ENCODE data around the gene RFX1.

RFX1 gene

GRCh38 chr19:13996928-13997630, 9.0 kb downstream of the RFX1 start:
- DNase-seq (ENCODE audit: low read depth in 1 of 2, low spot score in 1 of 2), result no peak

GRCh38 chr19:13995878-13996765, 10.0 kb downstream of the RFX1 start:
- DNase-seq (ENCODE audit: low read depth in 1 of 2, low spot score in 1 of 2), result no peak

GRCh38 chr19:13995017-13995728, 10.9 kb downstream of the RFX1 start:
- DNase-seq (ENCODE audit: low read depth in 1 of 2, low spot score in 1 of 2), result no peak

- DNase-seq (ENCODE audit: low read depth in 1 of 2, low spot score in 1 of 2), result no peak
Measured at GRCh38 chr19:13993590-13994300, 12.4 kb downstream of the RFX1 start.

GRCh38 chr19:13992025-13992424, 14.1 kb downstream of the RFX1 start:
- no peak for DNase-seq (ENCODE audit: low read depth in 1 of 2, low spot score in 1 of 2)

- DNase-seq (ENCODE audit: low read depth in 1 of 2, low spot score in 1 of 2), result no peak
Measured at GRCh38 chr19:13990085-13990484, 16.0 kb downstream of the RFX1 start.

- no peak for DNase-seq (ENCODE audit: low read depth in 1 of 2, low spot score in 1 of 2)
Measured at GRCh38 chr19:13989487-13989886, 16.6 kb downstream of the RFX1 start.

GRCh38 chr19:13987101-13987890, 18.8 kb downstream of the RFX1 start:
- no peak for DNase-seq (ENCODE audit: low read depth in 1 of 2, low spot score in 1 of 2)

- DNase-seq (ENCODE audit: low read depth in 1 of 2, low spot score in 1 of 2), result peak; percentile 96 to 97
Measured at GRCh38 chr19:13986348-13986904, 19.7 kb downstream of the RFX1 start.

GRCh38 chr19:13985771-13986347, 20.3 kb downstream of the RFX1 start:
- DNase-seq (ENCODE audit: low read depth in 1 of 2, low spot score in 1 of 2), result no peak

- no peak for DNase-seq (ENCODE audit: low read depth in 1 of 2, low spot score in 1 of 2)
Measured at GRCh38 chr19:13984875-13985741, 21.0 kb downstream of the RFX1 start.

GRCh38 chr19:13984186-13984585, 21.9 kb downstream of the RFX1 start:
- no peak for DNase-seq (ENCODE audit: low read depth in 1 of 2, low spot score in 1 of 2)

GRCh38 chr19:13983213-13983889, 22.8 kb downstream of the RFX1 start:
- DNase-seq (ENCODE audit: low read depth in 1 of 2, low spot score in 1 of 2), result peak in 1 of 2 donors; percentile 9

GRCh38 chr19:13982773-13983172, 23.3 kb downstream of the RFX1 start:
- DNase-seq (ENCODE audit: low read depth in 1 of 2, low spot score in 1 of 2), result no peak

- DNase-seq (ENCODE audit: low read depth in 1 of 2, low spot score in 1 of 2), result no peak
Measured at GRCh38 chr19:13981988-13982501, 24.1 kb downstream of the RFX1 start.

- DNase-seq (ENCODE audit: low read depth in 1 of 2, low spot score in 1 of 2), result no peak
Measured at GRCh38 chr19:13981467-13981866, 24.7 kb downstream of the RFX1 start.

- DNase-seq (ENCODE audit: low read depth in 1 of 2, low spot score in 1 of 2), result no peak
Measured at GRCh38 chr19:13981021-13981420, 25.1 kb downstream of the RFX1 start.

GRCh38 chr19:13980340-13980739, 25.8 kb downstream of the RFX1 start:
- no peak for DNase-seq (ENCODE audit: low read depth in 1 of 2, low spot score in 1 of 2)

Data from stimulated activated CD4-positive, alpha-beta T cell treated with anti-CD3 and anti-CD28 coated beads, Interleukin-15, amount 100 ng/mL, for 1 hour (primary cell).